Activated CD4-positive, alpha-beta T cell treated with anti-CD3 and anti-CD28 coated beads, Interleukin-2, amount 10 ng/mL, durations not matched to agents 24 days and 14 days (primary cell): ENCODE results near the gene PPDPF. TPM values are rescaled to one million over a fixed set of nuclear protein-coding genes. Genes with fewer than 3 reads are reported as not detected.

ENCODE experiments used
- total RNA-seq: library from RNA; stranded (reverse); gene quantifications from 2 replicates; pipeline ENCODE4 v1.2.3, GENCODE V29; 2022

Gene PPDPF
- total RNA-seq, 1 donor from 2014 or later: 130 TPM

Other genes with a start within 250 kb of the PPDPF start
- gene ARFGAP1, start 248.0 kb upstream of the PPDPF start, total RNA-seq: 97.0 and 98.2 TPM in 2 replicates
- not detected in 2 replicates for gene COL20A1, start 227.6 kb upstream of the PPDPF start, total RNA-seq
- not detected in 2 replicates for gene CHRNA4, start 159.4 kb upstream of the PPDPF start, total RNA-seq
- gene KCNQ2, start 48.1 kb upstream of the PPDPF start, total RNA-seq: 0.26 TPM in 1 of 2 replicates, not detected in the other
- gene EEF1A2, start 21.7 kb upstream of the PPDPF start, total RNA-seq: 0.28 and 0.66 TPM in 2 replicates
- gene PTK6, start 16.6 kb downstream of the PPDPF start, total RNA-seq: 0.19 and 0.35 TPM in 2 replicates
- not detected in 2 replicates for gene SRMS, start 27.0 kb downstream of the PPDPF start, total RNA-seq
- gene FNDC11, start 33.4 kb downstream of the PPDPF start, total RNA-seq: 0.12 and 0.16 TPM in 2 replicates
- 13.7 and 15.9 TPM in 2 replicates for gene HELZ2, start 53.5 kb downstream of the PPDPF start, total RNA-seq
- gene GMEB2, start 106.3 kb downstream of the PPDPF start, total RNA-seq: 13.9 and 14.1 TPM in 2 replicates
- 9.7 and 10.7 TPM in 2 replicates for gene STMN3, start 132.7 kb downstream of the PPDPF start, total RNA-seq
- gene RTEL1, start 137.5 kb downstream of the PPDPF start, total RNA-seq: 60.7 and 64.7 TPM in 2 replicates
- gene TNFRSF6B, start 175.9 kb downstream of the PPDPF start, total RNA-seq: not detected in 2 replicates
- 63.4 and 70.4 TPM in 2 replicates for gene ARFRP1, start 187.2 kb downstream of the PPDPF start, total RNA-seq
- gene ZGPAT, start 187.3 kb downstream of the PPDPF start, total RNA-seq: 37.3 and 38.1 TPM in 2 replicates
- 10.1 and 12.2 TPM in 2 replicates for gene LIME1, start 215.9 kb downstream of the PPDPF start, total RNA-seq
- 41.0 and 43.6 TPM in 2 replicates for gene SLC2A4RG, start 219.0 kb downstream of the PPDPF start, total RNA-seq